NOMO-1 treated with DMSO at 0.1 percent for 48 hours (cell line): Measurements from ENCODE around the gene GLIPR2.
"Not testable (repeated sequence)": the region's sequence is repeated elsewhere in the genome, so short reads cannot be mapped to it uniquely, and the experiment has no call there.

ENCODE experiments used
- DNase-seq: peaks from one replicate; lab custom pipeline; 2025; ENCODE audit not compliant: unreplicated experiment; lab: John Stamatoyannopoulos, UW

Gene GLIPR2

GRCh38 chr9:36136272-36136893 lies at the start of gene GLIPR2:
TSS of gene GLIPR2 (plus strand) at chr9:36136733. CDS start at chr9:36136779, 46 bp downstream.
- DNase-seq = peak; percentile 79

GRCh38 chr9:36087054-36087453 lies 49.5 kb upstream of the GLIPR2 start:
- not testable (repeated sequence) for DNase-seq

GRCh38 chr9:36088020-36088419 lies 48.5 kb upstream of the GLIPR2 start:
- DNase-seq = no peak

GRCh38 chr9:36091026-36091953 lies 45.2 kb upstream of the GLIPR2 start:
- no peak for DNase-seq

- no peak for DNase-seq
Measured at GRCh38 chr9:36092014-36092413, 44.5 kb upstream of the GLIPR2 start.

- peak; percentile 97 for DNase-seq
Measured at GRCh38 chr9:36092509-36093215, 43.9 kb upstream of the GLIPR2 start.

GRCh38 chr9:36093384-36093783 lies 43.1 kb upstream of the GLIPR2 start:
- DNase-seq = peak; percentile 50

GRCh38 chr9:36099718-36100117 lies 36.8 kb upstream of the GLIPR2 start:
- no peak for DNase-seq

GRCh38 chr9:36100532-36100931 lies 36.0 kb upstream of the GLIPR2 start:
- DNase-seq = no peak

GRCh38 chr9:36101916-36102741 lies 34.4 kb upstream of the GLIPR2 start:
- DNase-seq = no peak

- DNase-seq = peak; percentile 88
Measured at GRCh38 chr9:36102742-36103495, 33.6 kb upstream of the GLIPR2 start.

- DNase-seq = no peak
Measured at GRCh38 chr9:36109071-36109470, 27.5 kb upstream of the GLIPR2 start.

GRCh38 chr9:36110434-36110833 lies 26.1 kb upstream of the GLIPR2 start:
- DNase-seq = no peak

- no peak for DNase-seq
Measured at GRCh38 chr9:36112516-36112915, 24.0 kb upstream of the GLIPR2 start.

GRCh38 chr9:36113999-36114398 lies 22.5 kb upstream of the GLIPR2 start:
- no peak for DNase-seq

- DNase-seq = no peak
Measured at GRCh38 chr9:36116593-36116992, 19.9 kb upstream of the GLIPR2 start.

- DNase-seq = no peak
Measured at GRCh38 chr9:36118201-36118600, 18.3 kb upstream of the GLIPR2 start.

GRCh38 chr9:36118706-36119105 lies 17.8 kb upstream of the GLIPR2 start:
- DNase-seq = no peak

GRCh38 chr9:36119476-36119875 lies 17.1 kb upstream of the GLIPR2 start:
- no peak for DNase-seq

- no peak for DNase-seq
Measured at GRCh38 chr9:36120705-36121104, 15.8 kb upstream of the GLIPR2 start.
